HEK293 (cell line): ENCODE results near the gene DAND5.
A peak's percentile ranks its signal among the peaks of the same experiment; 100 is the strongest.

ENCODE experiments used
- CTCF ChIA-PET: fragments of 350-600 bp; formaldehyde crosslinking; extraction: SDS; loops from one replicate; lab custom pipeline; 2021; ENCODE audit warnings: antibody characterized with exemption; lab: Yijun Ruan, JAX
- POLR2A ChIA-PET: fragments of 300-600 bp; formaldehyde crosslinking; extraction: SDS; loops from one replicate; lab custom pipeline; 2020; ENCODE audit warnings: antibody characterized with exemption, inconsistent platforms; lab: Yijun Ruan, JAX
- H3K27ac ChIP-seq: fragments of 200-500 bp; sonication (Bioruptor generic); 2 replicates; pipeline ENCODE4 v1.5.1; 2014; ENCODE audit warnings: low read depth, low read length, control low read depth, inconsistent platforms; ENCODE audit errors: extremely low read depth
- H3K36me3 ChIP-seq, 2 experiments: fragments of 200-500 bp in 1 of 2; sonication (Bioruptor generic) in 1 of 2; 1 replicate in 1 of 2; 2 replicates in 1 of 2; pipeline ENCODE4 v1.5.1; 2014 to 2017; ENCODE audit warnings: inconsistent platforms in 2 of 2, low read length in 2 of 2; ENCODE audit not compliant: control insufficient read depth in 2 of 2, insufficient read depth in 1 of 2
- H3K4me1 ChIP-seq: fragments of 200-500 bp; sonication (Bioruptor generic); 2 replicates; pipeline ENCODE4 v1.5.1; 2014; ENCODE audit warnings: mild to moderate bottlenecking, low read length, inconsistent platforms; ENCODE audit not compliant: control insufficient read depth, insufficient read depth
- H3K4me3 ChIP-seq: 2 replicates; pipeline ENCODE4 v1.5.1; 2011; ENCODE audit warnings: low read depth, mild to moderate bottlenecking, control low read depth, low read length, moderate library complexity
- H3K9me3 ChIP-seq: fragments of 200-500 bp; sonication (Bioruptor generic); 2 replicates; pipeline ENCODE4 v1.5.1; 2014; ENCODE audit warnings: low read depth, low read length, inconsistent platforms; ENCODE audit not compliant: control insufficient read depth, insufficient read depth
- HIC1 ChIP-seq: fragments of 450-650 bp; formaldehyde crosslinking; IDR thresholded peaks from 2 replicates; pipeline ENCODE4 v1.5.1; 2016; ENCODE audit warnings: missing biosample characterization, missing genetic modification characterization
- HOXD13 ChIP-seq: sonication (generic); formaldehyde crosslinking; IDR thresholded peaks from 2 replicates; pipeline ENCODE4 v1.8.0; 2022; ENCODE audit warnings: missing genetic modification reagents, borderline replicate concordance
- KLF9 ChIP-seq: fragments of 450-650 bp; formaldehyde crosslinking; IDR thresholded peaks from 2 replicates; pipeline ENCODE4 v1.5.1; 2016; ENCODE audit warnings: missing biosample characterization, missing genetic modification characterization, low read depth
- RBAK ChIP-seq: fragments of 450-650 bp; formaldehyde crosslinking; IDR thresholded peaks from 2 replicates; pipeline ENCODE4 v1.5.1; 2016; ENCODE audit warnings: missing biosample characterization, missing genetic modification characterization
- SCRT2 ChIP-seq: fragments of 450-650 bp; formaldehyde crosslinking; IDR thresholded peaks from 2 replicates; pipeline ENCODE4 v1.5.1; 2016; ENCODE audit warnings: missing biosample characterization, missing genetic modification characterization
- TSHZ1 ChIP-seq: fragments of 450-650 bp; formaldehyde crosslinking; IDR thresholded peaks from 2 replicates; pipeline ENCODE4 v1.5.1; 2016; ENCODE audit warnings: missing biosample characterization, missing genetic modification characterization, borderline replicate concordance
- ZBTB48 ChIP-seq: fragments of 450-650 bp; formaldehyde crosslinking; IDR thresholded peaks from 2 replicates; pipeline ENCODE4 v1.5.1; 2016; ENCODE audit warnings: missing biosample characterization, missing genetic modification characterization
- ZNF138 ChIP-seq: fragments of 450-650 bp; formaldehyde crosslinking; IDR thresholded peaks from 2 replicates; pipeline ENCODE4 v1.5.1; 2016; ENCODE audit warnings: missing biosample characterization, missing genetic modification characterization, borderline replicate concordance
- ZNF169 ChIP-seq: fragments of 450-650 bp; formaldehyde crosslinking; IDR thresholded peaks from 2 replicates; pipeline ENCODE4 v1.5.1; 2016; ENCODE audit warnings: missing biosample characterization, missing genetic modification characterization
- ZNF202 ChIP-seq: fragments of 450-650 bp; formaldehyde crosslinking; IDR thresholded peaks from 2 replicates; pipeline ENCODE4 v1.5.1; 2016; ENCODE audit warnings: missing biosample characterization, missing genetic modification characterization, borderline replicate concordance
- ZNF223 ChIP-seq: fragments of 450-650 bp; formaldehyde crosslinking; IDR thresholded peaks from 2 replicates; pipeline ENCODE4 v1.5.1; 2016; ENCODE audit warnings: missing biosample characterization, missing genetic modification characterization
- ZNF26 ChIP-seq: fragments of 450-650 bp; formaldehyde crosslinking; IDR thresholded peaks from 2 replicates; pipeline ENCODE4 v1.5.1; 2016; ENCODE audit warnings: missing biosample characterization, missing genetic modification characterization
- ZNF280C ChIP-seq: fragments of 450-650 bp; formaldehyde crosslinking; IDR thresholded peaks from 2 replicates; pipeline ENCODE4 v1.5.1; 2016; ENCODE audit warnings: missing biosample characterization, missing genetic modification characterization
- ZNF335 ChIP-seq: fragments of 450-650 bp; formaldehyde crosslinking; conservative IDR thresholded peaks from 2 replicates; pipeline ENCODE4 v1.5.1; 2016; ENCODE audit warnings: missing biosample characterization, missing genetic modification characterization
- ZNF366 ChIP-seq: fragments of 450-650 bp; formaldehyde crosslinking; conservative IDR thresholded peaks from 2 replicates; pipeline ENCODE4 v1.5.1; 2016; ENCODE audit warnings: missing biosample characterization, missing genetic modification characterization
- ZNF514 ChIP-seq: fragments of 450-650 bp; formaldehyde crosslinking; IDR thresholded peaks from 2 replicates; pipeline ENCODE4 v1.5.1; 2016; ENCODE audit warnings: missing biosample characterization, missing genetic modification characterization
- ZNF560 ChIP-seq: fragments of 450-650 bp; formaldehyde crosslinking; IDR thresholded peaks from 2 replicates; pipeline ENCODE4 v1.5.1; 2017; ENCODE audit warnings: missing biosample characterization, missing genetic modification characterization, borderline replicate concordance
- ZNF626 ChIP-seq: fragments of 450-650 bp; sonication (Bioruptor Pico); formaldehyde crosslinking; IDR thresholded peaks from 2 replicates; pipeline ENCODE4 v1.5.1; 2018; ENCODE audit warnings: missing biosample characterization, missing genetic modification characterization, inconsistent platforms
- ZNF660 ChIP-seq: fragments of 450-650 bp; IDR thresholded peaks from 2 replicates; pipeline ENCODE4 v1.5.1; 2018; ENCODE audit warnings: missing biosample characterization, mild to moderate bottlenecking, missing genetic modification characterization
- ZNF692 ChIP-seq: fragments of 450-650 bp; formaldehyde crosslinking; IDR thresholded peaks from 2 replicates; pipeline ENCODE4 v1.5.1; 2016; ENCODE audit warnings: missing biosample characterization, missing genetic modification characterization
- ZNF701 ChIP-seq: fragments of 450-650 bp; formaldehyde crosslinking; IDR thresholded peaks from 2 replicates; pipeline ENCODE4 v1.5.1; 2016; ENCODE audit warnings: missing biosample characterization, missing genetic modification characterization
- ZNF707 ChIP-seq: fragments of 450-650 bp; formaldehyde crosslinking; IDR thresholded peaks from 2 replicates; pipeline ENCODE4 v1.5.1; 2016; ENCODE audit warnings: missing biosample characterization, missing genetic modification characterization
- ZNF747 ChIP-seq: fragments of 450-650 bp; formaldehyde crosslinking; IDR thresholded peaks from 2 replicates; pipeline ENCODE4 v1.5.1; 2016; ENCODE audit warnings: missing biosample characterization, missing genetic modification characterization
- ZNF843 ChIP-seq: fragments of 450-650 bp; formaldehyde crosslinking; IDR thresholded peaks from 2 replicates; pipeline ENCODE4 v1.5.1; 2016; ENCODE audit warnings: missing biosample characterization, missing genetic modification characterization

Gene DAND5

GRCh38 chr19:13002166-13002898, 33.0 kb downstream of the DAND5 start:
- ChIA-PET CTCF (interaction anchor here (0.8 to 8.5 kb wide), 4 partner anchors 29 to 59 kb away, joined by 3 to 56 read pairs (median 6); no protein-coding TSS in a partner anchor), POLR2A (interaction anchor here (0.6 kb wide), 1 partner anchor 85 kb away, joined by 3 read pairs; no protein-coding TSS in a partner anchor)
- Histone ChIP-seq H3K9me3 (no peaks in the 10 kb centered on the region), H3K4me1 (no peaks in the 10 kb centered on the region), H3K4me3 (no peak overlapping the region), H3K36me3 (peaks cover 0 to 6% of the 10 kb centered on the region in 2 experiments; a peak in 1 of 3 replicates), H3K27ac (no peak overlapping the region)
- TF ChIP-seq ZNF692 (tag by site-specific recombination) = no peak
- TF ChIP-seq HIC1 (tag by site-specific recombination) = peak; percentile 48; the same call in 1 of the 2 replicates
- TF ChIP-seq HOXD13 (CRISPR knock-in tag) = no peak
- TF ChIP-seq ZNF626 (tag by site-specific recombination) = no peak
- no peak for TF ChIP-seq ZNF843 (tag by site-specific recombination)
- TF ChIP-seq RBAK (tag by site-specific recombination) = no peak
- no peak for TF ChIP-seq ZNF747 (tag by site-specific recombination)
- no peak for TF ChIP-seq ZNF560 (tag by site-specific recombination)
- TF ChIP-seq ZNF169 = no peak
- no peak for TF ChIP-seq ZNF335
- TF ChIP-seq ZNF366 (tag by site-specific recombination) = peak; percentile 72
- no peak for TF ChIP-seq KLF9 (tag by site-specific recombination)

- ChIA-PET CTCF (interaction anchor here (0.8 to 8.5 kb wide), 3 partner anchors 29 to 58 kb away, joined by 5 to 56 read pairs (median 6); no protein-coding TSS in a partner anchor), POLR2A (interaction anchor here (0.6 kb wide), 1 partner anchor 85 kb away, joined by 3 read pairs; no protein-coding TSS in a partner anchor)
- Histone ChIP-seq H3K4me1 (no peaks in the 10 kb centered on the region), H3K36me3 (peaks cover 0 to 6% of the 10 kb centered on the region in 2 experiments; a peak in 1 of 3 replicates), H3K27ac (no peak overlapping the region), H3K9me3 (no peaks in the 10 kb centered on the region), H3K4me3 (no peak overlapping the region)
- TF ChIP-seq ZNF707 (tag by site-specific recombination) = no peak
- TF ChIP-seq ZNF514 (tag by site-specific recombination) = no peak
- no peak for TF ChIP-seq SCRT2 (tag by site-specific recombination)
- no peak for TF ChIP-seq ZNF26 (tag by site-specific recombination)
- TF ChIP-seq TSHZ1 (tag by site-specific recombination) = no peak
- no peak for TF ChIP-seq ZNF280C (tag by site-specific recombination)
- no peak for TF ChIP-seq ZNF138 (tag by site-specific recombination)
- TF ChIP-seq ZNF701 (tag by site-specific recombination) = no peak
- no peak for TF ChIP-seq ZNF660
- no peak for TF ChIP-seq ZNF202 (tag by site-specific recombination)
- no peak for TF ChIP-seq ZNF223 (tag by site-specific recombination)
- TF ChIP-seq KLF9 (tag by site-specific recombination) = no peak
- no peak for TF ChIP-seq ZBTB48 (tag by site-specific recombination)
Observed at GRCh38 chr19:13003081-13003480, 33.7 kb downstream of the DAND5 start.
